Tibial nerve (tissue), 4 donors: Measurements from ENCODE around the gene DOK7. TPM values are rescaled to one million over a fixed set of nuclear protein-coding genes. Genes with fewer than 3 reads are reported as not detected.

Experiments used
- DNase-seq, 2 donors: peaks; one replicate each; pipeline ENCODE4 v3.0.0-alpha.2; 2019; ENCODE audit warnings: low spot score in 2 of 2
- H3K27ac ChIP-seq, 4 donors: fragments of 200-600 bp; sonication (generic) in 3 of 4; one replicate each; pipeline ENCODE4 v1.5.1; 2017 to 2019; ENCODE audit warnings: mild to moderate bottlenecking in 1 of 4
- H3K27me3 ChIP-seq, 2 donors: fragments of 200-600 bp; sonication (generic) in 1 of 2; one replicate each; pipeline versions ENCODE4 v1.5.1 to v1.6.0; 2017 to 2019
- H3K36me3 ChIP-seq, 3 donors: fragments of 200-600 bp; sonication (generic); one replicate each; pipeline ENCODE4 v1.5.1; 2018 to 2019
- H3K4me1 ChIP-seq, 4 donors: fragments of 200-600 bp; sonication (generic) in 3 of 4; one replicate each; pipeline ENCODE4 v1.5.1; 2017 to 2019
- H3K4me3 ChIP-seq, 4 donors: fragments of 200-600 bp; sonication (generic) in 3 of 4; one replicate each; pipeline ENCODE4 v1.5.1; 2017 to 2019; ENCODE audit warnings: mild to moderate bottlenecking in 1 of 4, moderate library complexity in 1 of 4
- H3K9me3 ChIP-seq, 4 donors: fragments of 200-600 bp; sonication (generic) in 3 of 4; one replicate each; pipeline ENCODE4 v1.5.1; 2017 to 2019
- EP300 ChIP-seq, 2 donors: sonication (generic); formaldehyde crosslinking; IDR thresholded peaks; one replicate each; pipeline ENCODE4 v1.6.1; 2017; ENCODE audit warnings: antibody characterized with exemption in 2 of 2, mild to moderate bottlenecking in 1 of 2
- POLR2A ChIP-seq, 2 donors: fragments of 450-650 bp; IDR thresholded peaks; one replicate each; pipeline ENCODE4 v1.6.1; 2017; ENCODE audit warnings: antibody characterized with exemption in 2 of 2, mild to moderate bottlenecking in 2 of 2, moderate library complexity in 2 of 2
- WGBS, 2 donors: methylation state at CpG; one replicate each; pipeline ENCODE4 v1.1.5; 2018; 5-methylcytosine and 5-hydroxymethylcytosine counted together
- total RNA-seq, 4 donors: library from RNA; depleted of rRNA; stranded (reverse); fragments of >200 nt; gene quantifications; one replicate each; pipeline ENCODE4 v1.1.0, GENCODE V29; 2016
- TF ChIP-seq, protein P1 (sequence below), 5 experiments: fragments of 200-600 bp in 3 of 5; fragments of 450-650 bp in 2 of 5; sonication (generic) in 3 of 5; IDR thresholded peaks; one replicate each; pipeline ENCODE4 v1.5.1; 2016 to 2019; ENCODE audit warnings: antibody characterized with exemption in 5 of 5, mild to moderate bottlenecking in 3 of 5, moderate library complexity in 2 of 5

DOK7 gene
- total RNA-seq, 4 donors from 2014 or later, result 0.66 TPM; not detected in 3

DNA sequence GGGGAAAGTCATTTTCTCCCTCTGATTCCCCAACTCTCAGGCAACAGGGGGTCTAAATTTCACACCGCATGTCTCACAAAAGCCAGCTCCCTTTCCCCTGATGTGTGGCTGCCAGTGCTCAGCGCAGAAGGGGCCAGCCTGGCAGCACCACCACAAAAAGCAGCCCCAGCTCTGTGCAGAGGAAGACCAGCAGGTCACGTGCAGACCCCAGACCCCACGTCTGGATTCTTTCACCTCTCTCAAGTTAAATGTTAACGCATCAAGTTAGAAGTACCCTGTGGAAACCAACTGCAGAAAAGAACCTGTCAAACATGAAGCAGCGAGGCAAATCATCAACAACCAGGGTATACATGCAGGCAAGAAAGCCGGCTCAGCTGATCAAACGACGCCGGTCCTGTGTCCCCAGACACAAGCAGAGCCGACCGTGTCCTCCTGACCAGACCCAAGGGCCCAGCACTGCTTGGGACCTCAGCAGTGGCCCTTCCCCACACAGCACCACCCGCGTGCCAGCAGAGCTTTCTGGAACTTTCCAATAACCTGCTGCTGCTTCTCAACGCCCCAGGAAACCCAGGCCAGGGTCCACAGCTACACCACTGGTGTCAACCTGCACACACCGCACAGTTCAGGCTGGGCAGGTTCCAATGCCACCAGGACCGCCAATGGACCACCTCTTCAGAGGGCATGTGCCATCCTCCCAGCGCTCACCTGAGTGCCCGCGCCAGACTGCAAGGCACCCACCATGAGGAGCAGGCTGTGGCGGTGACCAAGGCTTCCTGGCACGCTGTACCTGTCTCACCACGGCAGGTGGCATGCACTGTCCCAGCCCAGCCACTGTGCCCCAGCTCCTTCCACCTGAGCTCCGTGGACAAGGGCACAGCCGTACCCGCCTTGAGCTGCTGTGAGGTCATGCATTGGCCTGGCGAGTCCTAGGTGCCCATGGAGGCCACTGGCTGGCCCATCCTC is 65.1 kb downstream of the DOK7 start:
- TF ChIP-seq, protein P1, sequence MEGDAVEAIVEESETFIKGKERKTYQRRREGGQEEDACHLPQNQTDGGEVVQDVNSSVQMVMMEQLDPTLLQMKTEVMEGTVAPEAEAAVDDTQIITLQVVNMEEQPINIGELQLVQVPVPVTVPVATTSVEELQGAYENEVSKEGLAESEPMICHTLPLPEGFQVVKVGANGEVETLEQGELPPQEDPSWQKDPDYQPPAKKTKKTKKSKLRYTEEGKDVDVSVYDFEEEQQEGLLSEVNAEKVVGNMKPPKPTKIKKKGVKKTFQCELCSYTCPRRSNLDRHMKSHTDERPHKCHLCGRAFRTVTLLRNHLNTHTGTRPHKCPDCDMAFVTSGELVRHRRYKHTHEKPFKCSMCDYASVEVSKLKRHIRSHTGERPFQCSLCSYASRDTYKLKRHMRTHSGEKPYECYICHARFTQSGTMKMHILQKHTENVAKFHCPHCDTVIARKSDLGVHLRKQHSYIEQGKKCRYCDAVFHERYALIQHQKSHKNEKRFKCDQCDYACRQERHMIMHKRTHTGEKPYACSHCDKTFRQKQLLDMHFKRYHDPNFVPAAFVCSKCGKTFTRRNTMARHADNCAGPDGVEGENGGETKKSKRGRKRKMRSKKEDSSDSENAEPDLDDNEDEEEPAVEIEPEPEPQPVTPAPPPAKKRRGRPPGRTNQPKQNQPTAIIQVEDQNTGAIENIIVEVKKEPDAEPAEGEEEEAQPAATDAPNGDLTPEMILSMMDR (IDR thresholded peaks at IDR 0.05), result no peak
- TF ChIP-seq POLR2A (IDR thresholded peaks at IDR 0.05) (no peak), EP300 (IDR thresholded peaks at IDR 0.05) (no peak)
- no peak overlapping the region for H3K4me3 ChIP-seq
- 89 to 93% methylated on average over 26 to 27 of the region's 27 CpGs for WGBS, 2 donors
- peaks cover 0 to 42% (median 20%) of the 10 kb centered on the region in 4 donors for H3K4me1 ChIP-seq
- H3K27me3 ChIP-seq, result no peaks in the 10 kb centered on the region
- H3K27ac ChIP-seq, result no peak overlapping the region
- H3K9me3 ChIP-seq, result no peaks in the 10 kb centered on the region
- no peak for DNase-seq
- peaks cover 0 to 57% (median 8%) of the 10 kb centered on the region in 3 donors for H3K36me3 ChIP-seq

DNA sequence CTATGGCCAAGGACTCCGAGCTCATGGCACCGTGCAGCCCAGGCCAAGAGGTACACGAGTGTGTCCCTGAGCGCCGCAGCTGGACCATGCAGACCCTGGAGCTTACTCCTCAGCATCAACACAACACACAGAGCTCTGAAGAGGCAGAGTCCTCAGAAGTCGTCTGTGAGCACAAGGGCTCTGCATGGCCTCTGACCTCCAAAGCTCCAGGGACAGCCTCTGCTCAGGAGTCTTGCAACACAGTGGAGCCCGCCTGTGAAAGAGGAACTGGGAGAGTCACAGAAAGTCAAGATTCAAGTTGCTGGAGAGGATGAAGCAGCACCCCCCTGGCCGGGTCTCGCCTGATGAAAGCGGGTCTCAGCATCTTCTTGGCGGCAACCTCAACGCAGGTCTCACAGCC is 66.3 kb downstream of the DOK7 start:
- no peak overlapping the region for H3K4me3 ChIP-seq
- H3K27ac ChIP-seq, result no peak overlapping the region
- peaks cover 0 to 42% (median 20%) of the 10 kb centered on the region in 4 donors for H3K4me1 ChIP-seq
- TF ChIP-seq, protein P1 (IDR thresholded peaks at IDR 0.05), result no peak
- no peak for TF ChIP-seq EP300 (IDR thresholded peaks at IDR 0.05)
- TF ChIP-seq POLR2A (IDR thresholded peaks at IDR 0.05), result no peak
- H3K27me3 ChIP-seq, result no peaks in the 10 kb centered on the region
- peaks cover 0 to 46% (median 0%) of the 10 kb centered on the region in 3 donors for H3K36me3 ChIP-seq
- H3K9me3 ChIP-seq, result no peaks in the 10 kb centered on the region
- DNase-seq, result peak in 1 of 2 donors; percentile 28
- 82 to 86% methylated on average over 12 of the region's 12 CpGs for WGBS, 2 donors

DNA sequence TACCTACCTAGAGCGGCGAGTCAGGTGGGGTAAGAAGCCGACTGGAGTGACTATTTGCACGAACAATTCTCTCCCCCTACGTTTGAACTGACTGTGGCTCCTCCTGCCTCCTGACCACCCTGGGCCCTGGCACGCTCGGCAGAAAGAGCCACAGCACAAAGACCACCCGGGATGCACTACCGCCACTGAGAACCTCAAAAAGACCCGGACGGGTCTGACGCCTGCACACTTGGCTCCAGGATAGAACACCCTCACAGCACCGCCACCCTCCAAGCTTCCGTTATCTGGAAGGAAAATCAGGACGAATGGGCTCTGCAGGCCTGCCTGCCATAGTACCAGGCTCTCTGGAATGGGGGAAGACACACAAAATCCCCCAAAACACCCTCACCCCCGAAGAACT is 66.9 kb downstream of the DOK7 start:
- no peaks in the 10 kb centered on the region for H3K9me3 ChIP-seq
- H3K36me3 ChIP-seq, result peaks cover 0 to 39% (median 0%) of the 10 kb centered on the region in 3 donors
- TF ChIP-seq EP300 (IDR thresholded peaks at IDR 0.05) (no peak), POLR2A (IDR thresholded peaks at IDR 0.05) (no peak)
- TF ChIP-seq, protein P1 (IDR thresholded peaks at IDR 0.05), result no peak
- H3K4me3 ChIP-seq, result no peak overlapping the region
- no peak for DNase-seq
- H3K27ac ChIP-seq, result no peak overlapping the region
- no peaks in the 10 kb centered on the region for H3K27me3 ChIP-seq
- WGBS, 2 donors, result 83 to 91% methylated on average over 12 to 16 of the region's 16 CpGs
- H3K4me1 ChIP-seq, result peaks cover 0 to 42% (median 20%) of the 10 kb centered on the region in 4 donors

GRCh38 chr4:3530663-3531254 is 67.7 kb downstream of the DOK7 start:
- 77 to 81% methylated on average over 14 to 18 of the region's 18 CpGs for WGBS, 2 donors
- Histone ChIP-seq H3K4me3 (peak overlapping the region in 1 of 4 donors; percentile 91), H3K4me1 (peaks cover 0 to 42% (median 20%) of the 10 kb centered on the region in 4 donors), H3K36me3 (peaks cover 0 to 33% (median 0%) of the 10 kb centered on the region in 3 donors), H3K27ac (no peak overlapping the region), H3K27me3 (no peaks in the 10 kb centered on the region), H3K9me3 (no peaks in the 10 kb centered on the region)
- no peak for TF ChIP-seq POLR2A (IDR thresholded peaks at IDR 0.05)
- TF ChIP-seq, protein P1 (IDR thresholded peaks at IDR 0.05), result no peak
- TF ChIP-seq EP300 (IDR thresholded peaks at IDR 0.05), result no peak
- DNase-seq, result no peak
